Skeletal muscle satellite cell (primary cell): ENCODE results near the gene MTERF1.
"Not testable (repeated sequence)": the region's sequence is repeated elsewhere in the genome, so short reads cannot be mapped to it uniquely, and the experiment has no call there.

Source experiments
- H3K27me3 ChIP-seq: 2 replicates; pipeline ENCODE4 v1.7.0; 2013; ENCODE audit warnings: low read length; ENCODE audit not compliant: control insufficient read depth, insufficient read depth
- H3K36me3 ChIP-seq: 2 replicates; pipeline ENCODE4 v1.7.0; 2013; ENCODE audit warnings: mild to moderate bottlenecking, control low read depth, low read length; ENCODE audit not compliant: insufficient read depth
- H3K4me1 ChIP-seq: 2 replicates; pipeline ENCODE4 v1.7.0; 2013; ENCODE audit warnings: low read length; ENCODE audit not compliant: control insufficient read depth, insufficient read depth
- H3K4me2 ChIP-seq: 2 replicates; pipeline ENCODE4 v1.7.0; 2013; ENCODE audit warnings: mild to moderate bottlenecking, low read length
- H3K4me3 ChIP-seq: 2 replicates; pipeline ENCODE4 v1.7.0; 2013; ENCODE audit warnings: low read length
- H3K9ac ChIP-seq: 2 replicates; pipeline ENCODE4 v1.7.0; 2013; ENCODE audit warnings: mild to moderate bottlenecking, low read depth, low read length, moderate library complexity
- H3K9me3 ChIP-seq: replicated peaks from 2 replicates; pipeline ENCODE4 v1.7.0; 2013; ENCODE audit warnings: mild to moderate bottlenecking, control low read depth, low read length

The MTERF1 gene

GRCh38 chr7:91899563-91899962, 19.1 kb upstream of the MTERF1 start:
- H3K4me2 ChIP-seq, result no peak overlapping the region
- no peaks in the 10 kb centered on the region for H3K36me3 ChIP-seq

GRCh38 chr7:91898240-91898992, 17.9 kb upstream of the MTERF1 start:
- Histone ChIP-seq H3K27me3 (no peaks in the 10 kb centered on the region), H3K4me1 (no peaks in the 10 kb centered on the region), H3K36me3 (no peaks in the 10 kb centered on the region), H3K4me3 (no peak overlapping the region), H3K4me2 (no peak overlapping the region), H3K9me3 (no peaks in the 10 kb centered on the region), H3K9ac (no peak overlapping the region)

More at GRCh38 chr7:91899563-91899962, 19.1 kb upstream of the MTERF1 start:
- no peak overlapping the region for H3K4me3 ChIP-seq
- H3K9ac ChIP-seq, result no peak overlapping the region
- H3K9me3 ChIP-seq, result no peaks in the 10 kb centered on the region
- no peaks in the 10 kb centered on the region for H3K27me3 ChIP-seq
- no peaks in the 10 kb centered on the region for H3K4me1 ChIP-seq

GRCh38 chr7:91894781-91895480, 14.4 kb upstream of the MTERF1 start:
- peaks cover 10% of the 10 kb centered on the region for H3K4me1 ChIP-seq
- no peak overlapping the region for H3K4me3 ChIP-seq
- no peaks in the 10 kb centered on the region for H3K36me3 ChIP-seq

DNA sequence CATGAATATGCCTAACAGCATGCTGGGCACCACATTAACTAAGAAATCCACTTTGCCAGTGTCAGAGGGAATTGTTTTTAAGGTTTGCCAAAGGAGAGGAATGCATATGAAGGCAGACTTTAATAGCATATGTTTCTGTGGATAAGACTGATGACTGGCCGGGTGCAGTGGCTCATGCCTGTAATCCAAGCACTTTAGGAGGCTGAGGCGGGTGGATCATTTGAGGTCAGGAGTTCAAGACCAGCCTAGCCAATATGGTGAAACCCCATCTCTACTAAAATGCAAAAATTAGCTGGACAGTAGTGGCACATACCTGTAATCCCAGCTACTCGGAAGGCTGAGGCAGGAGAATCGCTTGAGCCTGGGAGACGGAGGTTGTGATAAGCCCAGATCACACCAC, 13.2 kb upstream of the MTERF1 start:
- not testable (repeated sequence) for H3K9ac ChIP-seq, H3K36me3 ChIP-seq, H3K4me1 ChIP-seq, H3K27me3 ChIP-seq, H3K4me3 ChIP-seq, H3K9me3 ChIP-seq, H3K4me2 ChIP-seq

More at GRCh38 chr7:91894781-91895480, 14.4 kb upstream of the MTERF1 start:
- H3K27me3 ChIP-seq, result no peaks in the 10 kb centered on the region
- H3K9me3 ChIP-seq, result no peaks in the 10 kb centered on the region
- no peak overlapping the region for H3K4me2 ChIP-seq
- H3K9ac ChIP-seq, result no peak overlapping the region

DNA sequence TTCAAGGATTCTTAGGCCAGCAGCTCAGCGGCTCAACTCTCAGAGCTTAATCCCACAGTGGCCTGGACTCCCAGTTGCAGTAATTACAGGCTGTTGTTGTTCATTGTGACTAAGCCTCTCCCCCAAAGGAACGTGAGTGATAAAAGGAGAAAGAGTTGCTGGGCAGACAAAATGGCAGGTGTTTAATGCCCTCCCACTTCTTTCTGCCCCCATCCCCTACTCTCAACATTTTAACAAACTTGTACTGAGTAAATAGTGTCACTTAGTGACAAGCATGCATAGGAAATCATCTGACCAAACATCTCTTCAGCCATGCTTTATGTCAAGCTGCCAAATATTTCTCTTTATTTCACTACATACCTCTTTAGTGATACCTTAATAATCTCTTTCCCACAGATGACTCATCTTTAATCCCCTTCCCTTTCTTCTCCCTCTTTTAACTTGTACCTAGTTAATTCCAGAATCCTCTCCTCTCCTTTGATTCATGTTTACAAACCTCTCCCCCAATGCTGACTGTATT, 12.4 kb upstream of the MTERF1 start:
- Histone ChIP-seq H3K4me3 (no peak overlapping the region), H3K9me3 (no peaks in the 10 kb centered on the region), H3K4me2 (no peak overlapping the region), H3K36me3 (no peaks in the 10 kb centered on the region), H3K9ac (no peak overlapping the region), H3K27me3 (no peaks in the 10 kb centered on the region), H3K4me1 (peaks cover 10% of the 10 kb centered on the region)

GRCh38 chr7:91892099-91892705, 11.7 kb upstream of the MTERF1 start:
- H3K4me2 ChIP-seq, result no peak overlapping the region
- H3K4me3 ChIP-seq, result no peak overlapping the region
- H3K4me1 ChIP-seq, result peaks cover 10% of the 10 kb centered on the region
- no peaks in the 10 kb centered on the region for H3K36me3 ChIP-seq
- H3K9me3 ChIP-seq, result no peaks in the 10 kb centered on the region
- H3K9ac ChIP-seq, result no peak overlapping the region
- no peaks in the 10 kb centered on the region for H3K27me3 ChIP-seq

- not testable (repeated sequence) for H3K9me3 ChIP-seq, H3K4me1 ChIP-seq, H3K36me3 ChIP-seq, H3K4me3 ChIP-seq, H3K9ac ChIP-seq, H3K27me3 ChIP-seq, H3K4me2 ChIP-seq
Measured at GRCh38 chr7:91888271-91889175, 8.0 kb upstream of the MTERF1 start.

- H3K9ac ChIP-seq, H3K36me3 ChIP-seq, H3K9me3 ChIP-seq, H3K4me3 ChIP-seq, H3K4me1 ChIP-seq, H3K4me2 ChIP-seq, H3K27me3 ChIP-seq: not testable (repeated sequence)
Measured at GRCh38 chr7:91887336-91888213, 7.1 kb upstream of the MTERF1 start.

DNA sequence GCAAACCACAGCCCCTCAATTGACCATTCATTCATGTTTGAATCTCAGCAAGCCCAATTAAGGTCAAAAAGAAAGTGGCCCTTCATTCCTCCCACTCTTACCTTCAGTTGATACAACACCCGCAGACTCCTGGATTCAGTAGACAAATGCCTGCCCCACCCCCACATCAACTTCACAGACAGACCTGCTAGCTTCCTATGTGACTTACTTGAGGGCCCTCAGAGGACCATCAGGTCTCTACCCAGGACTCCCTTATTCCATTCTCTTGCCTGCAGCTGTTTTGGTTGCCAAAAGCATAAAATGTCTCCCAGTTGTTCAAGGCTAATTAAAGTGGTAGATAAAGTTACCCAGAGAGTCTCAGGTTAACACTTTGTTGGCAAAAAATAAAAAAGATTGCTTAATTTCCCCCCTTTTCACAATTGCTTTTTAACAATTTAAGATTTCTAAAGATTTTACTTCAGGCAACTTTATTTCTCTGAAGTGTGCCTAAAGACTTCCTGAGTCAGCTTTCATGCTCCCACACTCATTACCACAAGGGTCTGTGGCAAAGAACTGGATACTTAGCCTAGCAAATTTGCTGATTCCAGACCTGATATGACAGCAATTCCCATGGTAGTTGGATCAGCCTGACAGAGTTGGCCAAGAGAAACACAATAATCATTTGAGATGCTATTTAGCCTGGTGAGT, 3.3 kb upstream of the MTERF1 start:
- peaks cover 7% of the 10 kb centered on the region for H3K4me1 ChIP-seq
- no peak overlapping the region for H3K4me3 ChIP-seq
- no peaks in the 10 kb centered on the region for H3K36me3 ChIP-seq
- H3K27me3 ChIP-seq, result no peaks in the 10 kb centered on the region
- no peak overlapping the region for H3K9ac ChIP-seq
- H3K9me3 ChIP-seq, result no peaks in the 10 kb centered on the region
- no peak overlapping the region for H3K4me2 ChIP-seq

GRCh38 chr7:91880016-91880412, 488 bp downstream of the MTERF1 start:
- Histone ChIP-seq H3K27me3 (no peaks in the 10 kb centered on the region), H3K36me3 (no peaks in the 10 kb centered on the region), H3K4me2 (peak overlapping the region; percentile 93), H3K4me1 (peaks cover 7% of the 10 kb centered on the region), H3K9me3 (no peaks in the 10 kb centered on the region), H3K9ac (peak overlapping the region; percentile 91), H3K4me3 (peak overlapping the region; percentile 87)
